Nephron (organoid): ENCODE measurements around the gene ITFG2.

Experiments
- H3K27ac Mint-ChIP-seq, 3 experiments: 2 replicates each; pipeline ENCODE4 v1.8.0; 2020; ENCODE audit warnings: mixed read lengths in 3 of 3, mild to moderate bottlenecking in 2 of 3, moderate library complexity in 1 of 3
- H3K27me3 Mint-ChIP-seq: 2 replicates; pipeline ENCODE4 v1.8.0; 2021; ENCODE audit warnings: low read depth, mild to moderate bottlenecking, moderate library complexity, mixed read lengths
- H3K36me3 Mint-ChIP-seq: 2 replicates; pipeline ENCODE4 v1.8.0; 2020; ENCODE audit warnings: low read depth, mixed read lengths
- H3K4me1 Mint-ChIP-seq: 2 replicates; pipeline ENCODE4 v1.8.0; 2020; ENCODE audit warnings: mixed read lengths
- H3K4me3 Mint-ChIP-seq, 3 experiments: 2 replicates each; pipeline ENCODE4 v1.8.0; 2020; ENCODE audit warnings: mild to moderate bottlenecking in 3 of 3, mixed read lengths in 3 of 3, moderate library complexity in 2 of 3
- H3K9me3 Mint-ChIP-seq: 2 replicates; pipeline ENCODE4 v1.8.0; 2020; ENCODE audit warnings: mixed read lengths
- CTCF ChIP-seq, 3 experiments: fragments of 200-600 bp; sonication (generic); IDR thresholded peaks; one replicate each; pipeline ENCODE4 v1.5.0; 2021; ENCODE audit warnings: antibody characterized with exemption in 3 of 3; ENCODE audit not compliant: unreplicated experiment in 3 of 3

ITFG2 gene

DNA sequence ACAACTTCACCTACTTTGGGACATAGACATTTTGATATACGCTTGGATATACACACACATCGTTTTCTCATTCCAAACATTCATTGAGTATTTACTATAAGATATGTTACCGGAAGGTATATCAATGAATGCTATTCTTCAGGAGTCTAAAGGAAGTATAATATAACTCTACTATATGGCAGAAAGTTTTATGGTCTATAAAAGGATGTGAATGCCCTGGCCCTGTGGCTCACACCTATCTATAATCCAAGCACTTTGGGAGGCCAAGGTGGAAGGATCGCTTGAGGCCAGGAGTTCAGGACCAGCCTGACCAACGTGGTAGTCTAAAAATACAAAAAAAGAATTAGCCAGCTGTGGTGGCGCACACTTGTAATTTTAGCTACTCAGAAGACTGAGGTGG lies 16.8 kb downstream of the ITFG2 start:
- H3K36me3 Mint-ChIP-seq = peaks cover 67% of the 10 kb centered on the region
- H3K4me3 Mint-ChIP-seq = no peak overlapping the region
- H3K27ac Mint-ChIP-seq = no peak overlapping the region
- TF ChIP-seq CTCF (IDR thresholded peaks at IDR 0.05; ENCODE audit: unreplicated experiment in 3 of 3) = no peak
- H3K4me1 Mint-ChIP-seq = peaks cover 21% of the 10 kb centered on the region
- H3K27me3 Mint-ChIP-seq = no peaks in the 10 kb centered on the region
- H3K9me3 Mint-ChIP-seq = no peaks in the 10 kb centered on the region

DNA sequence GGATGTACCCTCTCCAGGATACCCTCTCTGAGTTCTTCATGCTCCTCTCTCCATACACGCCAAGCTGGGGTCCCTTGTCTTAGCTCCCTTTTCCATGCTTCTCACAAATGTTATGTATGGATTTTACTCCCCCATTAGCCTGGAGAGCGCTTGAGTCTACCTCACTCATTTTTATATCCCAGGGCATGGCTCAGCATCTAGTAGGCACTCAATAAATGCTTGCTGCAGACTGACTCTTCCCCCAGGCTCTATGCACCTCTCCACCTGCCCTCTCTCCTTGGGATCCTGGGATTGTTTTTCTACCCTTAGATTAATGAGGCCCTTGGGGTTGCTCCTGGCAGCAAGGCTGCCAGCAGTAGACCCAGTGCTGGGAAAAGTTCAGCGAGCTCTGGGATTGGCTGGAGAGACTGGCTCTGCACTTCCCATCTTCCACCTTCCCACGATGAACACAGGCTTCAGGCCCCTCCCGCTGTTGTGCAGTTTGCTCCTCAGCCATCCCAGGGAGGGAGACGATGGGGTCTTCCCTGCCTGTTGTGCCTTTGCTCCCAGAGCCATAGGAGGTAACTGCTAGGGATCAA lies 20.2 kb downstream of the ITFG2 start:
- Mint-ChIP-seq H3K4me1 (peaks cover 40% of the 10 kb centered on the region), H3K4me3 (peak overlapping the region; percentile 40 to 80 (median 76)), H3K27ac (peak overlapping the region; percentile 85 to 95 (median 88)), H3K36me3 (peaks cover 44% of the 10 kb centered on the region), H3K27me3 (no peaks in the 10 kb centered on the region), H3K9me3 (no peaks in the 10 kb centered on the region)
- TF ChIP-seq CTCF (IDR thresholded peaks at IDR 0.05; ENCODE audit: unreplicated experiment in 3 of 3) = no peak

- Mint-ChIP-seq H3K9me3 (no peaks in the 10 kb centered on the region), H3K36me3 (peaks cover 39% of the 10 kb centered on the region), H3K27me3 (no peaks in the 10 kb centered on the region), H3K27ac (peak overlapping the region; percentile 85 to 95 (median 88)), H3K4me1 (peaks cover 40% of the 10 kb centered on the region), H3K4me3 (peak overlapping the region; percentile 76 to 80 (median 80))
- no peak for TF ChIP-seq CTCF (IDR thresholded peaks at IDR 0.05; ENCODE audit: unreplicated experiment in 3 of 3)
These were observed 20.9 kb downstream of the ITFG2 start for GRCh38 chr12:2833327-2833726.

DNA sequence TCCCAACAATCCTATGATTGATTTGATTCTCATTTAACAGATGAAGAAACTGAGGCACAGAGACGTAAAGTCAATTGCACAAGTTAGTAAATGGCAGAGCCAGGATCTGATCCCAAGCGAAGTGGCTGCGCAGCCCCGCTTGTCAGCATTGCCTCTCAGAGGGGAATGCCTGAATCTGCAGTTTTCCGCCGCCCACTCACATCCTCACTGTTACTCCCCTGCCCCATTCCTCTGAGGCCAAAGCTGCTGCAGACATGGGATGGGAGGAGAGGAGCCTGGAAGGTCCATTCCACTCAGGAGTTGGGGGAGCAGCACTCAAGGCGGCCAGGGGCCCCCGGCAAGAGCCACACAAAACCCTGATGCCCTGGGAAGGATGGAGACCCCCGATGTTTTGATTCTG lies 21.3 kb downstream of the ITFG2 start:
- Mint-ChIP-seq H3K27ac (peak overlapping the region; percentile 85 to 95 (median 88)), H3K4me1 (peaks cover 40% of the 10 kb centered on the region), H3K9me3 (no peaks in the 10 kb centered on the region), H3K4me3 (peak overlapping the region; percentile 76 to 80 (median 80)), H3K36me3 (peaks cover 36% of the 10 kb centered on the region), H3K27me3 (no peaks in the 10 kb centered on the region)
- no peak for TF ChIP-seq CTCF (IDR thresholded peaks at IDR 0.05; ENCODE audit: unreplicated experiment in 3 of 3)

- peak in 1 of 3 experiments; percentile 24 for TF ChIP-seq CTCF (IDR thresholded peaks at IDR 0.05; ENCODE audit: unreplicated experiment in 3 of 3)
- no peaks in the 10 kb centered on the region for H3K9me3 Mint-ChIP-seq
- no peaks in the 10 kb centered on the region for H3K27me3 Mint-ChIP-seq
- H3K27ac Mint-ChIP-seq = peak within 1 kb of the TSS; percentile 88 to 95 (median 95)
- H3K4me1 Mint-ChIP-seq = peaks cover 40% of the 10 kb centered on the region
- peaks cover 31% of the 10 kb centered on the region for H3K36me3 Mint-ChIP-seq
- peak within 1 kb of the TSS; percentile 80 to 82 (median 80) for H3K4me3 Mint-ChIP-seq
These were observed 22.4 kb downstream of the ITFG2 start, which contains the start of gene NRIP2 for GRCh38 chr12:2834581-2835491. Gene NRIP2, minus strand, starts transcription at chr12:2835035. Its CDS starts 52 bp downstream, at chr12:2834983.
